K562 (cell line): ENCODE results near the gene ENC1. TPM values are rescaled to one million over a fixed set of nuclear protein-coding genes. Genes with fewer than 3 reads are reported as not detected.

Experiments used
- DIDO1 ChIP-seq: fragments of 450-650 bp; IDR thresholded peaks from 2 replicates; pipeline ENCODE4 v1.6.1; 2016; ENCODE audit warnings: low read depth, missing biosample characterization, missing genetic modification characterization
- GTF3C2 ChIP-seq: IDR thresholded peaks from 3 replicates; pipeline ENCODE4 v1.6.1; 2011; ENCODE audit warnings: borderline replicate concordance, mild to moderate bottlenecking, moderate library complexity; ENCODE audit not compliant: insufficient read length; ENCODE audit errors: extremely low read depth
- KLF10 ChIP-seq: fragments of 250-450 bp; sonication (Bioruptor Pico); IDR thresholded peaks from 2 replicates; pipeline ENCODE4 v1.6.1; 2021; ENCODE audit warnings: matching md5 sums
- KLF13 ChIP-seq: fragments of 450-650 bp; IDR thresholded peaks from 2 replicates; pipeline ENCODE4 v1.6.1; 2016; ENCODE audit warnings: missing genetic modification characterization, low read depth, mild to moderate bottlenecking, missing compliant biosample characterization, moderate library complexity, borderline replicate concordance
- RNF2 ChIP-seq: sonication (generic); IDR thresholded peaks from 2 replicates; pipeline ENCODE4 v1.6.1; 2016
- STAG1 ChIP-seq: sonication (generic); formaldehyde crosslinking; IDR thresholded peaks from 2 replicates; pipeline ENCODE4 v1.5.0; 2020; ENCODE audit warnings: missing genetic modification reagents, borderline replicate concordance
- TAL1 ChIP-seq: fragments of 450-650 bp; IDR thresholded peaks from 2 replicates; pipeline ENCODE4 v1.6.1; 2016; ENCODE audit warnings: mild to moderate bottlenecking
- ZNF263 ChIP-seq: sonication (generic); formaldehyde crosslinking; IDR thresholded peaks from 2 replicates; pipeline ENCODE4 v1.8.0; 2022; ENCODE audit warnings: mild to moderate bottlenecking, missing genetic modification reagents, borderline replicate concordance
- ZNF282 ChIP-seq: sonication (generic); formaldehyde crosslinking; IDR thresholded peaks from 2 replicates; pipeline ENCODE4 v1.8.1; 2023; ENCODE audit warnings: missing genetic modification reagents
- ZNF778 ChIP-seq: fragments of 450-650 bp; formaldehyde crosslinking; IDR thresholded peaks from 2 replicates; pipeline ENCODE4 v1.4.0; 2020; ENCODE audit warnings: mild to moderate bottlenecking, moderate library complexity
- ZSCAN29 ChIP-seq: fragments of 450-650 bp; IDR thresholded peaks from 2 replicates; pipeline ENCODE4 v1.6.1; 2017
- polyA plus RNA-seq, 8 experiments: library from polyadenylated mRNA; depleted of rRNA in 4 of 8; stranded (reverse) in 5 of 8; unstranded in 3 of 8; fragments of >200 nt; fragmentation: Nextera tagmentation in 2 of 8; fragmentation: Illumina TruSeq in 1 of 8; extraction: Ambion mirVana in 2 of 8; extraction: Trizol in 1 of 8; gene quantifications; 2 replicates each; pipeline versions ENCODE4 v1.2.1 to v1.2.3, GENCODE V29; 2011 to 2014; ENCODE audit warnings: inconsistent platforms in 1 of 8, missing spikeins in 1 of 8
- total RNA-seq, 7 experiments: library from RNA; depleted of rRNA in 6 of 7; stranded (reverse); fragments of >200 nt in 6 of 7; fragmentation: Illumina TruSeq in 2 of 7; extraction: Trizol in 2 of 7; gene quantifications; 2 replicates each; pipeline versions ENCODE4 v1.2.1 to v1.2.3, GENCODE V29; 2011 to 2021; ENCODE audit warnings: low replicate concordance in 1 of 7

The ENC1 gene
- total and polyA plus RNA-seq, 9 of the 15 experiments (the other 6 are each of a cell fraction or from before 2014, with no cell fraction given) = 0.17 to 3.2 (median 0.97) TPM

- no peak for TF ChIP-seq GTF3C2
- TF ChIP-seq TAL1 = no peak
- TF ChIP-seq ZSCAN29 = no peak
- no peak for TF ChIP-seq ZNF778 (CRISPR knock-in tag)
- no peak for TF ChIP-seq KLF10 (CRISPR knock-in tag)
- TF ChIP-seq DIDO1 (tag) = no peak
- TF ChIP-seq STAG1 = no peak
- no peak for TF ChIP-seq ZNF282 (CRISPR knock-in tag)
- TF ChIP-seq RNF2 = no peak
- TF ChIP-seq KLF13 = no peak
- no peak for TF ChIP-seq ZNF263 (CRISPR knock-in tag)
Measured at GRCh38 chr5:74628359-74628758, 12.2 kb downstream of the ENC1 start (continued).
